Fibroblast of lung (primary cell): ENCODE results near the gene SLC6A13. TPM values are rescaled to one million over a fixed set of nuclear protein-coding genes. Genes with fewer than 3 reads are reported as not detected.

Experiments used
- DNase-seq, 2 donors: peaks; one replicate each; pipeline versions ENCODE4 v3.0.0 to v3.0.0-alpha.2; 2010; ENCODE audit warnings: low read depth in 2 of 2
- H2AFZ ChIP-seq: 2 replicates; pipeline ENCODE4 v1.5.1; 2012; ENCODE audit warnings: low read length, control low read depth, inconsistent platforms
- H3K27ac ChIP-seq: 2 replicates; pipeline ENCODE4 v1.5.1; 2011; ENCODE audit warnings: low read length, control low read depth; ENCODE audit not compliant: insufficient read depth
- H3K27me3 ChIP-seq: 2 replicates; pipeline ENCODE4 v1.5.1; 2011; ENCODE audit warnings: mild to moderate bottlenecking, low read length; ENCODE audit not compliant: control insufficient read depth, insufficient read depth
- H3K36me3 ChIP-seq: 2 replicates; pipeline ENCODE4 v1.5.1; 2011; ENCODE audit warnings: low read length; ENCODE audit not compliant: control insufficient read depth, insufficient read depth
- H3K4me1 ChIP-seq: 2 replicates; pipeline ENCODE4 v1.5.1; 2011; ENCODE audit warnings: low read length; ENCODE audit not compliant: control insufficient read depth, insufficient read depth; ENCODE audit errors: extremely low read depth
- H3K4me2 ChIP-seq: 2 replicates; pipeline ENCODE4 v1.5.1; 2011; ENCODE audit warnings: low read length, control low read depth; ENCODE audit not compliant: insufficient read depth; ENCODE audit errors: extremely low read depth
- H3K4me3 ChIP-seq, 4 experiments: fragments of 200-600 bp in 1 of 4; sonication (generic) in 1 of 4; replicated peaks in 1 of 4; 2 replicates each; pipeline ENCODE4 v1.5.1; 2011 to 2016; ENCODE audit warnings: low read length in 4 of 4, low read depth in 3 of 4, mild to moderate bottlenecking in 3 of 4, control low read depth in 2 of 4, inconsistent platforms in 1 of 4, mixed read lengths in 1 of 4; ENCODE audit not compliant: insufficient read depth in 1 of 4; ENCODE audit errors: control extremely low read depth in 1 of 4
- H3K79me2 ChIP-seq: 2 replicates; pipeline ENCODE4 v1.5.1; 2012; ENCODE audit warnings: mild to moderate bottlenecking, low read length, inconsistent platforms; ENCODE audit not compliant: control insufficient read depth, insufficient read depth
- H3K9ac ChIP-seq: 2 replicates; pipeline ENCODE4 v1.5.1; 2011; ENCODE audit warnings: mild to moderate bottlenecking, low read length, control low read depth; ENCODE audit not compliant: insufficient read depth
- H3K9me3 ChIP-seq: 2 replicates; pipeline ENCODE4 v1.5.1; 2012; ENCODE audit warnings: low read depth, low read length; ENCODE audit not compliant: control insufficient read depth, insufficient read depth
- H4K20me1 ChIP-seq: 2 replicates; pipeline ENCODE4 v1.5.1; 2011; ENCODE audit warnings: low read length; ENCODE audit not compliant: control insufficient read depth, insufficient read depth; ENCODE audit errors: extremely low read depth
- EZH2 ChIP-seq: IDR thresholded peaks from 2 replicates; pipeline ENCODE4 v1.5.1; 2012; ENCODE audit warnings: low read length, control low read depth, mild to moderate bottlenecking; ENCODE audit errors: missing control alignments
- polyA plus RNA-seq, 2 donors: library from polyadenylated mRNA; depleted of rRNA in 1 of 2; stranded (reverse) in 1 of 2; unstranded in 1 of 2; fragments of >200 nt; gene quantifications; 2 replicates each; pipeline ENCODE4 v1.2.1, GENCODE V29; 2011 to 2012; ENCODE audit warnings: missing spikeins in 1 of 2
- total RNA-seq: library from RNA; depleted of rRNA; stranded (reverse); fragments of >200 nt; gene quantifications from 2 replicates; pipeline ENCODE4 v1.2.1, GENCODE V29; 2014
- TF ChIP-seq, protein P1 (sequence below), 2 donors: IDR thresholded peaks in 1 of 2; conservative IDR thresholded peaks in 1 of 2; 1 replicate in 1 of 2; 2 replicates in 1 of 2; pipeline ENCODE4 v1.5.1; 2011 to 2012; ENCODE audit warnings: low read length in 2 of 2, control low read depth in 1 of 2, inconsistent platforms in 1 of 2, low read depth in 1 of 2, mild to moderate bottlenecking in 1 of 2

The SLC6A13 gene
- total and polyA plus RNA-seq, 2 donors (not counting 1 experiment from before 2014, with no cell fraction given) = not detected

DNA sequence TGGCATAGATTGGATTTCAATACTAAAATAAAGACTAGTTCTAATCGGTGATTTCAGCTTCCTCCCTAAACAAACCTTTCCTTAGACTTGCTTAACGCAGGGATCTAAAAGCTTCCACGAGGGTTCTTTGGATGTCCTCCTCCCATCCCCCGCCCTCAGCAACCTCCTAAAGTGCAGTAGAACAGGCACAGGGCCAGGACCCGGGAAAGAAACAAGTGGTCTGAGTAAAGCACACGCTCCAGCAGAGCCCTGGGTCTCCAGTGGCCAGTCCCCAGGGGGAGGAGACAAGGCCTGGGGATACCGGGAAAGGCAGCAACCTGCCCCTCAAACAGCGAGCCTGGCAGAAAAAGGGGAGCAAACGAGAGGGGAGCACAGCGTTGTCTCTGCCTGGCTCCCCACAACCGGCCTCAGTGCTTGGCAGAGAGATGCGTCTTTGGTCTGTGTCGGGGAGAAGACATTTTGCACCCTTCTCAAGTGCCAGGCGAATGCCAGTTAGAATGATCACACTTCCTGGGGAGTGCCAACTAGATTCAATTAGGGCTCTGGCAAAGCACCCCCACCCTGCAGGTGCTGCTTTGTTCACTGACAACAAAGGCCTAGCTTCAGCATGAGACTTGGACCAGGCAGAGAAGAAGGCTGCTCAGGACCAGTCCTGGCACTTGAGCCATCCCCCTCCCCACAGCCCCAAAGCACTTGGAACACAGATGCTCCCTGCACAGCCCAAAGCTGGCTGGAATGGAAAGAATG is 31.5 kb downstream of the SLC6A13 start:
- Histone ChIP-seq H3K27ac (no peak overlapping the region), H4K20me1 (no peaks in the 10 kb centered on the region), H3K27me3 (peaks cover 17% of the 10 kb centered on the region), H3K4me1 (no peaks in the 10 kb centered on the region), H3K9ac (no peak overlapping the region), H3K4me3 (no peak overlapping the region), H3K4me2 (no peak overlapping the region), H3K79me2 (no peaks in the 10 kb centered on the region), H3K36me3 (no peaks in the 10 kb centered on the region), H3K9me3 (no peaks in the 10 kb centered on the region), H2AFZ (no peak overlapping the region)
- DNase-seq = no peak
- no peak for TF ChIP-seq EZH2
- TF ChIP-seq, protein P1, sequence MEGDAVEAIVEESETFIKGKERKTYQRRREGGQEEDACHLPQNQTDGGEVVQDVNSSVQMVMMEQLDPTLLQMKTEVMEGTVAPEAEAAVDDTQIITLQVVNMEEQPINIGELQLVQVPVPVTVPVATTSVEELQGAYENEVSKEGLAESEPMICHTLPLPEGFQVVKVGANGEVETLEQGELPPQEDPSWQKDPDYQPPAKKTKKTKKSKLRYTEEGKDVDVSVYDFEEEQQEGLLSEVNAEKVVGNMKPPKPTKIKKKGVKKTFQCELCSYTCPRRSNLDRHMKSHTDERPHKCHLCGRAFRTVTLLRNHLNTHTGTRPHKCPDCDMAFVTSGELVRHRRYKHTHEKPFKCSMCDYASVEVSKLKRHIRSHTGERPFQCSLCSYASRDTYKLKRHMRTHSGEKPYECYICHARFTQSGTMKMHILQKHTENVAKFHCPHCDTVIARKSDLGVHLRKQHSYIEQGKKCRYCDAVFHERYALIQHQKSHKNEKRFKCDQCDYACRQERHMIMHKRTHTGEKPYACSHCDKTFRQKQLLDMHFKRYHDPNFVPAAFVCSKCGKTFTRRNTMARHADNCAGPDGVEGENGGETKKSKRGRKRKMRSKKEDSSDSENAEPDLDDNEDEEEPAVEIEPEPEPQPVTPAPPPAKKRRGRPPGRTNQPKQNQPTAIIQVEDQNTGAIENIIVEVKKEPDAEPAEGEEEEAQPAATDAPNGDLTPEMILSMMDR (conservative IDR thresholded peaks at IDR 0.05 in 1 of 2, IDR thresholded peaks at IDR 0.05 in 1 of 2; ENCODE audit: low read depth in 1 of 2, low read length in 2 of 2) = no peak

DNA sequence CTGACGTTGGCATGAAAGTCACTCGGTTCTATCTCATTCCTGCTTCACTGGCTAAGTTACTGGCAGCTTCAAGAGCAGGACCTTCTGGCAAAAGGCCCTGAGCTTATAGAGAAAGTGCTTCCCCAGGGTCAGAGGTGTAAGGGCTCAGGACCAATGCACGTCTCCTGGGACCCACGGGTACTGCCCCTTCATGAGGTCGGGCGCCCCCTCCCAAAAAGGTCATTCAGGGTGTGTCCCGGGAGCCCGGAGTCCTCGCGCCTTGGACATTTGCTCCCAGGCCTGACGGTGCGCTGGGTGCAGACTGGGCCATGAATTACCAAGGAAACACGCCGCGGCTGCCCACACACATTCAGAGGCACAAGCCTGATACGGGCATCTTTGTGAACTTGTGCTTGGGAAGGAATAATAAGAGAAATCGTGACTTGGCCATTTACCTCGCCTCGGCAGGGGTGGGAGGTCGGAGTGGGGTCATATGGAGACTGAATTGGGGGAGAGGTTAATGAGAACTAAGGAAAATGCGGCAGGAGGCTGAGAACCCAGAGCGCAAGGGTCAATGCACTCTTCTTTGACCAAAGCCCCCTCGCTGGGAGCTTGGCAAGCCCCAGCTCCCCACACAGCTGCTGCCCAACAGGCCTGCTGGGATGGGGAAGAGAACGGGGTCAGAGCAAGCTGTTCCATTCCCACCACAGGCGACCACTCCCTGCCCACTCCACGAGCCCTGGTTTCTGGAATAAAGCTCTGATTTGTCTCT is 33.0 kb downstream of the SLC6A13 start:
- Histone ChIP-seq H2AFZ (no peak overlapping the region), H3K9me3 (no peaks in the 10 kb centered on the region), H4K20me1 (no peaks in the 10 kb centered on the region), H3K4me1 (no peaks in the 10 kb centered on the region), H3K79me2 (no peaks in the 10 kb centered on the region), H3K4me3 (no peak overlapping the region), H3K4me2 (no peak overlapping the region), H3K9ac (no peak overlapping the region), H3K27me3 (peaks cover 17% of the 10 kb centered on the region), H3K36me3 (no peaks in the 10 kb centered on the region), H3K27ac (no peak overlapping the region)
- no peak for DNase-seq
- TF ChIP-seq EZH2 = no peak
- TF ChIP-seq, protein P1 (conservative IDR thresholded peaks at IDR 0.05 in 1 of 2, IDR thresholded peaks at IDR 0.05 in 1 of 2; ENCODE audit: low read depth in 1 of 2, low read length in 2 of 2) = no peak

DNA sequence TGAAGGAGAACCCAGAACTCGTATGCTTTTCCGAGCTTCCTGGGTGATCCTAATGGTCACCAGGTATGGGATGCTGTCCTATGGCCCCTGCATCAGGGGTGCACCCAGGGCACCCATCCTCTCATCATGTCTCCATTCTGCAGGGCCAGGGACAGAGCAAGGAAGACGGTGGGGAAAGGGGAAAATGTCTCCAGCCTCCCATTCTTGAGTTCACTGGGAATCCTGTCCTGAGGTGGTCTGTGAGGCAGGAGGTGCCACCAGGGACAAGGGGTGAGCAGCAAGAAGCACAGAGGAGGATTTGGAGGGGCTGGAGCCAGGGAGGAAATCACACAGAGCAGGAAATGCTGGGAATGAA is 33.8 kb downstream of the SLC6A13 start:
- Histone ChIP-seq H3K36me3 (no peaks in the 10 kb centered on the region), H3K9me3 (no peaks in the 10 kb centered on the region), H3K4me1 (no peaks in the 10 kb centered on the region), H3K79me2 (no peaks in the 10 kb centered on the region), H4K20me1 (no peaks in the 10 kb centered on the region), H3K4me3 (no peak overlapping the region), H3K4me2 (no peak overlapping the region), H3K27ac (no peak overlapping the region), H2AFZ (no peak overlapping the region), H3K27me3 (peaks cover 17% of the 10 kb centered on the region), H3K9ac (no peak overlapping the region)
- no peak for DNase-seq
- TF ChIP-seq, protein P1 (conservative IDR thresholded peaks at IDR 0.05 in 1 of 2, IDR thresholded peaks at IDR 0.05 in 1 of 2; ENCODE audit: low read depth in 1 of 2, low read length in 2 of 2) = no peak
- TF ChIP-seq EZH2 = no peak
